G401 (cell line): Measurements from ENCODE around the gene YTHDF1. TPM values are rescaled to one million over a fixed set of nuclear protein-coding genes. Genes with fewer than 3 reads are reported as not detected.
"Not testable (repeated sequence)": the region's sequence is repeated elsewhere in the genome, so short reads cannot be mapped to it uniquely, and the experiment has no call there.

Source experiments
- DNase-seq: peaks from one replicate; pipeline ENCODE4 v3.0.0-alpha.2; 2015; ENCODE audit warnings: low spot score
- in situ Hi-C: cut with HindIII; loops from 2 replicates; pipeline ENCODE4 v1.10.0; 2016; ENCODE audit warnings: low sequenced_read_pairs, mixed read lengths
- total RNA-seq: library from RNA; depleted of rRNA; stranded (reverse); fragments of >200 nt; shearing (Covaris generic); gene quantifications from 2 replicates; pipeline ENCODE4 v1.2.3, GENCODE V29; 2014

Gene YTHDF1
- total RNA-seq, 1 experiment from 2014 or later, result 27.1 TPM

- in situ Hi-C loops, result not testable (repeated sequence)
- DNase-seq, result peak; percentile 39
Measured at GRCh38 chr20:63251350-63251749, 35.4 kb upstream of the YTHDF1 start.

- in situ Hi-C loops, result no loop called here
- no peak for DNase-seq
Measured at GRCh38 chr20:63249891-63250290, 34.0 kb upstream of the YTHDF1 start.

GRCh38 chr20:63248835-63249591, 33.1 kb upstream of the YTHDF1 start:
- DNase-seq, result no peak
- in situ Hi-C loops, result no loop called here

GRCh38 chr20:63247671-63248228, 31.8 kb upstream of the YTHDF1 start:
- in situ Hi-C loops, result no loop called here
- no peak for DNase-seq

GRCh38 chr20:63246490-63247288, 30.8 kb upstream of the YTHDF1 start:
- no peak for DNase-seq

GRCh38 chr20:63244468-63244867, 28.5 kb upstream of the YTHDF1 start:
- no peak for DNase-seq
- in situ Hi-C loops, result no loop called here

More at GRCh38 chr20:63246490-63247288, 30.8 kb upstream of the YTHDF1 start:
- in situ Hi-C loops, result no loop called here

GRCh38 chr20:63243604-63244247, 27.8 kb upstream of the YTHDF1 start:
- in situ Hi-C loops, result no loop called here

GRCh38 chr20:63242736-63243135, 26.8 kb upstream of the YTHDF1 start:
- in situ Hi-C loops, result no loop called here
- no peak for DNase-seq

More at GRCh38 chr20:63243604-63244247, 27.8 kb upstream of the YTHDF1 start:
- no peak for DNase-seq

- in situ Hi-C loops, result no loop called here
- no peak for DNase-seq
Measured at GRCh38 chr20:63241272-63241671, 25.3 kb upstream of the YTHDF1 start.

- in situ Hi-C loops, result no loop called here
- no peak for DNase-seq
Measured at GRCh38 chr20:63240004-63240403, 24.1 kb upstream of the YTHDF1 start.

- no peak for DNase-seq
- in situ Hi-C loops, result no loop called here
Measured at GRCh38 chr20:63239431-63239830, 23.5 kb upstream of the YTHDF1 start.

- in situ Hi-C loops, result no loop called here
- no peak for DNase-seq
Measured at GRCh38 chr20:63238514-63239125, 22.7 kb upstream of the YTHDF1 start.

- DNase-seq, result no peak
- in situ Hi-C loops, result no loop called here
Measured at GRCh38 chr20:63238031-63238430, 22.1 kb upstream of the YTHDF1 start.

- in situ Hi-C loops, result no loop called here
- DNase-seq, result no peak
Measured at GRCh38 chr20:63236116-63236837, 20.3 kb upstream of the YTHDF1 start.

- in situ Hi-C loops, result no loop called here
- DNase-seq, result peak; percentile 27
Measured at GRCh38 chr20:63235399-63235983, 19.6 kb upstream of the YTHDF1 start, which contains the start of gene BIRC7. TSS of gene BIRC7 (plus strand) at chr20:63235905. CDS start at chr20:63236097, 192 bp downstream.

- DNase-seq, result peak; percentile 33
- in situ Hi-C loops, result no loop called here
Measured at GRCh38 chr20:63234693-63235398, 18.9 kb upstream of the YTHDF1 start.

- in situ Hi-C loops, result no loop called here
- no peak for DNase-seq
Measured at GRCh38 chr20:63233924-63234323, 18.0 kb upstream of the YTHDF1 start.

- DNase-seq, result no peak
- in situ Hi-C loops, result no loop called here
Measured at GRCh38 chr20:63233061-63233344, 17.1 kb upstream of the YTHDF1 start.
